ENCODE results near the gene SSTR5.
"Not testable (repeated sequence)": the region's sequence is repeated elsewhere in the genome, so short reads cannot be mapped to it uniquely, and the experiment has no call there.

SSTR5 gene

GRCh38 chr16:1072526-1073261 lies at the start of gene SSTR5:
TSS of gene SSTR5 (plus strand) at chr16:1072747. CDS start at chr16:1078869, 6,122 bp downstream.
- no peak for DNase-seq

- no peak for DNase-seq
Measured at GRCh38 chr16:1024138-1024537, 48.4 kb upstream of the SSTR5 start.

- not testable (repeated sequence) for DNase-seq
Measured at GRCh38 chr16:1025183-1025809, 47.3 kb upstream of the SSTR5 start.

- DNase-seq = no peak
Measured at GRCh38 chr16:1026057-1026783, 46.3 kb upstream of the SSTR5 start.

GRCh38 chr16:1026784-1027500 lies 45.6 kb upstream of the SSTR5 start:
- no peak for DNase-seq

GRCh38 chr16:1027501-1027815 lies 45.1 kb upstream of the SSTR5 start:
- DNase-seq = no peak

GRCh38 chr16:1028056-1028455 lies 44.5 kb upstream of the SSTR5 start:
- no peak for DNase-seq

GRCh38 chr16:1028524-1029258 lies 43.9 kb upstream of the SSTR5 start:
- DNase-seq = no peak

GRCh38 chr16:1029259-1029545 lies 43.3 kb upstream of the SSTR5 start:
- no peak for DNase-seq

GRCh38 chr16:1030473-1030901 lies 42.1 kb upstream of the SSTR5 start:
- no peak for DNase-seq

GRCh38 chr16:1031666-1032065 lies 40.9 kb upstream of the SSTR5 start:
- DNase-seq = no peak

- no peak for DNase-seq
Measured at GRCh38 chr16:1032607-1033006, 39.9 kb upstream of the SSTR5 start.

GRCh38 chr16:1033128-1033679 lies 39.3 kb upstream of the SSTR5 start:
- DNase-seq = no peak

GRCh38 chr16:1034230-1035065 lies 38.1 kb upstream of the SSTR5 start:
- no peak for DNase-seq

GRCh38 chr16:1035066-1035415 lies 37.5 kb upstream of the SSTR5 start:
- DNase-seq = no peak

GRCh38 chr16:1036166-1036565 lies 36.4 kb upstream of the SSTR5 start:
- DNase-seq = no peak

GRCh38 chr16:1036726-1037393 lies 35.7 kb upstream of the SSTR5 start:
- no peak for DNase-seq

GRCh38 chr16:1037394-1038257 lies 34.9 kb upstream of the SSTR5 start:
- no peak for DNase-seq

- no peak for DNase-seq
Measured at GRCh38 chr16:1038932-1039331, 33.6 kb upstream of the SSTR5 start.

GRCh38 chr16:1039762-1040161 lies 32.8 kb upstream of the SSTR5 start:
- no peak for DNase-seq
